ENCODE data around the gene FMO5.
A peak's percentile ranks its signal among the peaks of the same experiment; 100 is the strongest.
"Not testable (repeated sequence)": the region's sequence is repeated elsewhere in the genome, so short reads cannot be mapped to it uniquely, and the experiment has no call there.

FMO5 gene

DNA sequence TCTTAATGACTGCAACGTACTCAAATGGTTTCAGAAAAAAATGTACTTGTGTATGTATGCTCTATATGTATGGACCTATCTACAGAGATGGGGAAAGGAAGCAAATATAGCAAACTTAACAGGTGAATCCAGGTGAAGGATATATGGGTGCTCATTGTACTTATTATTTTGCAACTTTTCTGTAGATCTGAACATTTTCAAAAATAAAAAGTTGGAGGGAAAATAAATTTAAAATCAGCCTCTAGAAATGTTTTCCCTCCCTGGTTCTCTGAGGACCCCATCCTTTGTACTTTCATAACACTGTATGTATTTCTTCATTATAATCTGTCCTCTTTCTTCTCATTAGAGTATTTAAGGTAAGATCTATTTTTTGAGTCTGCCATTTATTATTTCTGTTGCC, 17.9 kb downstream of the FMO5 start:
- DNase-seq (ENCODE audit: low read depth): no peak

DNA sequence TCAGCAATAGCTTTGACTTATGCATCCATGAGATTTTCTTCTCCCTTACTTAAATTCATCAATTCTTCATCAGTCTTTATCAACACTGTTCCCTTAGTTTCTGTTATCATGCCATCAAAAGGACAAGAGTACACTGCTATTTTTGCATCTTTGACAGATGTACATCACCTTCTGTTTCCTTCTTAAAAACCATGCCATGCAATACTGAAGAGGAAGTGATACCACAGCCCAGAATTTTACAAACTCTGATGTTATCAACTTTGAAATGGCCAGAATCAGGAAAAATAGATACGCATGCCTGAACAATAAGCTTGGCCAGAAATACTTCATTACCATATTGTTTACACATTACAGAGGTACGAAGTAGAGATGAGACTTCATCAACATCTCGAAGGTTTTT, 21.1 kb downstream of the FMO5 start:
- no peak for DNase-seq (ENCODE audit: low read depth)

DNA sequence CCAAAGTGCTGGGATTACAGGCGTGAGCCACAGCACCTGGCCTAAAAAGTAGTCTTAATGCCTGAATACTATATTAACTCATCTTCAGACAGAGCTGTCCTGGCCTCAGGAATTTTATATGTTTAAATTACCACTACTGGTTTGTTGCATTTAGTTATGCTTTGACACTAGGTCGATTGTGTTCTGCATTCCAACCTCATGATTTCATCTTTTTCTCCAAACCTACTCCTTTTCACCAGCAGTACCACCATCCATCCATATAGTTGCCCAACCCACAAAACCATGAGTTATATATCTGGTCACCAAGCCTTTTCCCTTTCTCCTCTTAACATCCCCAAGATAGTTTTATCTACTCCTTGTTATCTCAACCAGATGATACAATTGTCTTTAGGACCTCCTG, 22.6 kb downstream of the FMO5 start:
- no peak for DNase-seq (ENCODE audit: low read depth)

DNA sequence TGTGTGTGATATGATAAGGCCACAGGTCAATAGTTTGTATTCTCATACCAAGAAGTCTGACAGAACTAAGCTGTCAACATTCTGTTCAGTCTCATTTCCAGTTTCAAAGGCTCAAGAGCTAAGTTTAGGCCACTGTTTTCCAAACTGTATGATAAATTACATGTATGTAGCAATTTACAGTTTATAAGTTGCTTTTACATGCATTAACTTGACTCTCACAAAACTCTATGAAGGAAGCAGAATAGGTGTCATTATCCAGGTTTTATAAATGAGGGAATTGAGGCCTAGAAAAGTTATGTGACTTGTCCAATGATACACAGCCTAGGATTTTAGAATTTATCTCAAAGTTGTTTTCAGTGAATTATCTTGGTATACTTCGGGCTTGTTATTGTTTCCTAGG, 23.4 kb downstream of the FMO5 start:
- DNase-seq (ENCODE audit: low read depth): no peak

GRCh38 chr1:147201276-147201675, 23.9 kb downstream of the FMO5 start:
- DNase-seq (ENCODE audit: low read depth): no peak

- not testable (repeated sequence) for DNase-seq (ENCODE audit: low read depth)
Observed at GRCh38 chr1:147197324-147197723, 27.8 kb downstream of the FMO5 start.

GRCh38 chr1:147189514-147189913, 35.6 kb downstream of the FMO5 start:
- no peak for DNase-seq (ENCODE audit: low read depth)

DNA sequence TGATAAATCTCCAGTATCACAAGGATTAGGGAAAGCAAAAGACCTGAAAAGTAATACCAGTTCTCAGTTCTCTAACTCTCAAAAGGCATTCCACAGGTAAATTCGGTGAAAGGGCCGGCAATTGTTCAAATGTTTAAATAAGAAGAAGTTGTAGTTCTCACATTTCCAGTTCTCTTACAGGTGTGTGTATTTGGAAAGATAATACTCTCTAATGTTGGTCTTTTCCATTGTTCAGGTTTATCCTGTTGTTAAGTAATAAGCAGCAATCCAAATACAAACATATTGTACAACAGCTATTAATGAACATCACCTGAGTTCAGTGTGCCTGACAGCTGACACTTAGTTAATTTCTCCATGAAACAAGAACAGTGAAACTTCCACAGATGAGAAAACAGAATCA, 39.7 kb downstream of the FMO5 start:
- no peak for DNase-seq (ENCODE audit: low read depth)

- no peak for DNase-seq (ENCODE audit: low read depth)
Observed at GRCh38 chr1:147177611-147178380, 47.3 kb downstream of the FMO5 start.

GRCh38 chr1:147172168-147173016, 52.7 kb downstream of the FMO5 start, which contains the start of gene PRKAB2:
Gene PRKAB2, minus strand, starts transcription at chr1:147172470. Its CDS starts 326 bp downstream, at chr1:147172144.
- DNase-seq (ENCODE audit: low read depth): peak; percentile 80

- no peak for DNase-seq (ENCODE audit: low read depth)
Observed at GRCh38 chr1:147171399-147172167, 53.6 kb downstream of the FMO5 start.

GRCh38 chr1:147169840-147170674, 55.1 kb downstream of the FMO5 start:
- DNase-seq (ENCODE audit: low read depth): no peak

GRCh38 chr1:147169171-147169570, 56.0 kb downstream of the FMO5 start:
- no peak for DNase-seq (ENCODE audit: low read depth)

DNA sequence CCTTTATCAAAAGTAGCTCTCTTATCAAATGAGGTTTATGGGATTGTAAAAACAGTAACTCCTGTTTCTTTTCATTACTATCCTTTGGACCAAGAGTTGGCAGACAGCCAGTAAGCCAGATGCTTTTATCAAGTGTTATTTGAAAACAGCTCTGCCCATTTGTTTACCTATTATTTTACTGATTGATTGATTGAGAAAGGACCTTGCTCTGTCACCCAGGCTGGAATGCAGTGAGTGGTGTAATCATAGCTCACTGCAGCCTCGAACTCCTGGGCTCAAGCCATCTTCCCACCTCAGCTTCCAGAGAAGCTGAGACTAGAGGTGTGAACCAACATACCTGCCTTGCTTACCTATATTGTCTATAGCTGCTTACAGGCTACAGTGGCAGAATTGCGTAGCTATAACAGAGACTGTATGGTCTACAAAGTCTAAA, 56.5 kb downstream of the FMO5 start:
- DNase-seq (ENCODE audit: low read depth): no peak

GRCh38 chr1:147167365-147167764, 57.8 kb downstream of the FMO5 start:
- DNase-seq (ENCODE audit: low read depth): peak; percentile 69

GRCh38 chr1:147163019-147163418, 62.1 kb downstream of the FMO5 start:
- no peak for DNase-seq (ENCODE audit: low read depth)

GRCh38 chr1:147162093-147162492, 63.0 kb downstream of the FMO5 start:
- DNase-seq (ENCODE audit: low read depth): no peak

DNA sequence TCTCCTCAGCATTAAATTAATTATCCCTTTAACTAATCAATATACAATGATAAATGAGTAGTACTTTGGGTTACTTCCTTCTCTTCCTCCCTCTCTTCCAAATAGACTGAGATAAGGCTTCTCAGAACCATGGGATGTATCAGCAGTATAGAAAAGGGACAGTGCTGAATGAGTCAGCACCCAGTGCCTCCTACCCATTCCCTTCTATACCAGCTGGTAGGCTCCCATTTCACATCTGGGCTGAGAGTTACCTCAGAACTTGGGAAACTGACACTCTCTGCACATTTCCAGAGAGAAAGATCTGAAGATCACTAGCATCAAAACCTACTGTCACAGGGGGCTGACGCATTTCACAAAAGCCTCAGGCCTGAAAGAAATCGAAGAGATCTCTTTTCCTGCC, 68.0 kb downstream of the FMO5 start:
- DNase-seq (ENCODE audit: low read depth): not testable (repeated sequence)

DNA sequence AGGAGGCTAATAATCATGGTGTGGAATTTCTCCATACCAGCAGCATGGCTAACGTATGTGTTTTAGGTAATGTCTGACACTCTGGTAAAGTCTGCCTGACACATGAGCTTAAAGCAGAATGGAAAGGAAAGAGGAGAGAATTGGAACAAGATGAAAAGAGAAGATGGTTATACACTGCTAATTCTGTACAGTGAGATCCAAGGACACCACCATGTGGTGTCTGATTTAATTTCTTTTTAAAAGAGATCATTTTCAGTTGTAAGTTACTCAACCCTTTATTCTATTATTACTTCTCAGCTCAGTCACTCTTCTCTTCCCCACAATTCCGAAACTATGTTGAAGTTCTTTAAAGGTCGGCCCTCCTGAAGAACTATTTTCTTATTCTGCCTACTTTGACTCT, 68.5 kb downstream of the FMO5 start:
- no peak for DNase-seq (ENCODE audit: low read depth)

GRCh38 chr1:147152772-147153171, 72.4 kb downstream of the FMO5 start:
- DNase-seq (ENCODE audit: low read depth): no peak

DNA sequence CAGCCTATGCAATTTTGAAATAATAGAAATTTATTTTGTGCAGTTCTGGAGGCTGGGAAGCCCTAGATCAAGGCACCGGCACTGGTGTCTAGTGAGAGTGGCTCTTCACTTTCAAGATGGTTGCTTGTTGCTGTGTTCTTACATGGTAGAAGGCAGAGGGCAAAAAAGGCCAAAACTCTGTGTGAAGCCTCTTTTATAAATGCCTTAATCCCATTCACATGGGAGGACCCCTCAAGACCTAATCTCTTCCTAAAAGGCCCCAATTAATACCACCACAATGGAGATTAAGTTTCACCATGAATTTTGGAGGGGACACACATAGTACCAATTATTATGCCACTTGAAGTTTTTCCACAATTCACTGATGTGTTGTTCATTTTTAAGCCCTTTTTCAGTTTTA, 73.9 kb downstream of the FMO5 start:
- no peak for DNase-seq (ENCODE audit: low read depth)

DNA sequence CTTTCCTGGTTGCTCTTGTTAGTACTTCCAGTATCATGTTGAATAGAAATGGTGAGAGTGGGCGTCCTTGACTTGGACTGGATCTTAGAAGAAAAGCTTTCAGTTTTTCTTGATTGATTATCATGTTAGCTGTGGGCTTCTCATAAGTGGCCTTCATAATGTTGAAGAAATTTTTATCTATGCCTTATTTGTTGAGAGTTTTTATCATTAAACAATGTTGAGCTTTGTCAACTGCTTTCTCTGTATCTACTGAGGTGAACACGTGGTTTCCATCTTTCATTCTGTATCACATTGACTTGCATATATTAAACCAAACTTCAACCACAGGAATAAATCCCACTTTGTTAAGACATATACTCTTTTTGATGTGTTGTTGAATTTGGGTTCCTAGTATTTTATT, 82.3 kb downstream of the FMO5 start:
- DNase-seq (ENCODE audit: low read depth): no peak
